ENCODE measurements around the gene IL1RAPL1. TPM values are rescaled to one million over a fixed set of nuclear protein-coding genes. Genes with fewer than 3 reads are reported as not detected.
A peak's percentile ranks its signal among the peaks of the same experiment; 100 is the strongest.

IL1RAPL1 gene
- total and polyA plus RNA-seq, 8 donors: 0.60 to 1.4 (median 0.95) TPM; not detected in 2

GRCh38 chrX:29652484-29652883, 1065.2 kb downstream of the IL1RAPL1 start:
- Histone ChIP-seq H3K4me3 (no peak overlapping the region), H3K27ac (no peak overlapping the region), H3K27me3 (no peaks in the 10 kb centered on the region), H3K9me3 (no peaks in the 10 kb centered on the region), H3K36me3 (no peaks in the 10 kb centered on the region), H3K4me1 (no peaks in the 10 kb centered on the region)
- DNase-seq (no peak), ATAC-seq (no peak)
- intact Hi-C loops (cut with DNase I): no loop called here
- no peak for TF ChIP-seq CTCF (IDR thresholded peaks at IDR 0.05)

GRCh38 chrX:29653721-29654120, 1066.5 kb downstream of the IL1RAPL1 start:
- H3K9me3 ChIP-seq: no peaks in the 10 kb centered on the region
- DNase-seq (no peak), ATAC-seq (no peak)
- H3K27ac ChIP-seq: no peak overlapping the region
- H3K4me3 ChIP-seq: no peak overlapping the region
- H3K27me3 ChIP-seq: no peaks in the 10 kb centered on the region
- no peaks in the 10 kb centered on the region for H3K36me3 ChIP-seq
- no peak for TF ChIP-seq CTCF (IDR thresholded peaks at IDR 0.05)
- intact Hi-C loops (cut with DNase I): no loop called here
- H3K4me1 ChIP-seq: no peaks in the 10 kb centered on the region

GRCh38 chrX:29659911-29660310, 1072.7 kb downstream of the IL1RAPL1 start:
- Histone ChIP-seq H3K4me1 (no peaks in the 10 kb centered on the region), H3K9me3 (no peaks in the 10 kb centered on the region), H3K36me3 (no peaks in the 10 kb centered on the region), H3K4me3 (no peak overlapping the region), H3K27ac (no peak overlapping the region), H3K27me3 (no peaks in the 10 kb centered on the region)
- intact Hi-C loops (cut with DNase I): no loop called here
- ATAC-seq: no peak
- no peak for DNase-seq
- no peak for TF ChIP-seq CTCF (IDR thresholded peaks at IDR 0.05)

DNA sequence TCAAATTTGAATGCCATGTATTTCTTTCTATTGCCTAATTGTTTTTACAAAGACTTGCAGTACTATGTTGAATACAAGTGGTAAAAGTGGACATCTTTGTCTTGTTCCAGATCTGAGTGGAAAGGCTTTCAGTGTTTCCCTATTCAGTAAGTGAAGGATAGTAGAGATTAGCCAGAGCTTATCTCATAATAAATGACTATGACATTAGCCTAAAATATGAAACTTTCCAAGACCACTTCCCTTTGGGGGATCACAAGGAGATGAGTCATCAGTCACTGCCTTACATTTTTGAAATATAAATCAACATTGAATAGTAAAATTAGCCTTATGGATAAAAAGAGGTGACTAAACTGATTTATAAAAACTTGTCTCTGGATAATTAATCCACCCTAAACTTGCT, 1074.0 kb downstream of the IL1RAPL1 start:
- ATAC-seq (no peak), DNase-seq (no peak)
- Histone ChIP-seq H3K9me3 (no peaks in the 10 kb centered on the region), H3K4me3 (no peak overlapping the region), H3K27ac (no peak overlapping the region), H3K36me3 (no peaks in the 10 kb centered on the region), H3K4me1 (no peaks in the 10 kb centered on the region), H3K27me3 (no peaks in the 10 kb centered on the region)
- intact Hi-C loops (cut with DNase I): no loop called here
- no peak for TF ChIP-seq CTCF (IDR thresholded peaks at IDR 0.05)

DNA sequence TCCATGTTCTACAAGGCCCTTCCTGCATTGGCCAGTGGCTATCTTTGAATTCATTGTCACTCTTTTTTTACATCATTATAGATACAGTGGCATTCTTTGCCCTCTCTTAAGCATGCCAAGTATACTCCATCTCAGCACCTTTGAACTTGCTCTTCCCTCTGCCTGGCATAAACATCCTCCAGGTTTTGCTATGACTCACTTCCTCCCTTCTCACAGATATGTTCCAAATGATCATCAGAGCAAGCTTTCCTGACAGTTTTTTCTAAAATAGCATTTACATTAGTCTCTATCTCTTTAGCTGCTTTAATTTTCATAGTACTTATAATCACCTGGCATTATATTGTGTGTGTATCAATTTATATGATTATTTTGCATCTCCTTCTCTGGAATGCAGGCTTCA, 1074.9 kb downstream of the IL1RAPL1 start:
- Histone ChIP-seq H3K4me3 (no peak overlapping the region), H3K36me3 (no peaks in the 10 kb centered on the region), H3K27ac (no peak overlapping the region), H3K4me1 (no peaks in the 10 kb centered on the region), H3K27me3 (no peaks in the 10 kb centered on the region), H3K9me3 (no peaks in the 10 kb centered on the region)
- DNase-seq (no peak), ATAC-seq (peak; percentile 41)
- intact Hi-C loops (cut with DNase I): no loop called here
- TF ChIP-seq CTCF (IDR thresholded peaks at IDR 0.05): no peak
